NCI-H2196 treated with DMSO at 0.1 percent for 48 hours (cell line): ENCODE measurements around the gene PPP1R8.
"Not testable (repeated sequence)": the region's sequence is repeated elsewhere in the genome, so short reads cannot be mapped to it uniquely, and the experiment has no call there.

ENCODE experiments used
- DNase-seq: peaks from one replicate; lab custom pipeline; 2025; ENCODE audit not compliant: unreplicated experiment; lab: John Stamatoyannopoulos, UW

The PPP1R8 gene

DNA sequence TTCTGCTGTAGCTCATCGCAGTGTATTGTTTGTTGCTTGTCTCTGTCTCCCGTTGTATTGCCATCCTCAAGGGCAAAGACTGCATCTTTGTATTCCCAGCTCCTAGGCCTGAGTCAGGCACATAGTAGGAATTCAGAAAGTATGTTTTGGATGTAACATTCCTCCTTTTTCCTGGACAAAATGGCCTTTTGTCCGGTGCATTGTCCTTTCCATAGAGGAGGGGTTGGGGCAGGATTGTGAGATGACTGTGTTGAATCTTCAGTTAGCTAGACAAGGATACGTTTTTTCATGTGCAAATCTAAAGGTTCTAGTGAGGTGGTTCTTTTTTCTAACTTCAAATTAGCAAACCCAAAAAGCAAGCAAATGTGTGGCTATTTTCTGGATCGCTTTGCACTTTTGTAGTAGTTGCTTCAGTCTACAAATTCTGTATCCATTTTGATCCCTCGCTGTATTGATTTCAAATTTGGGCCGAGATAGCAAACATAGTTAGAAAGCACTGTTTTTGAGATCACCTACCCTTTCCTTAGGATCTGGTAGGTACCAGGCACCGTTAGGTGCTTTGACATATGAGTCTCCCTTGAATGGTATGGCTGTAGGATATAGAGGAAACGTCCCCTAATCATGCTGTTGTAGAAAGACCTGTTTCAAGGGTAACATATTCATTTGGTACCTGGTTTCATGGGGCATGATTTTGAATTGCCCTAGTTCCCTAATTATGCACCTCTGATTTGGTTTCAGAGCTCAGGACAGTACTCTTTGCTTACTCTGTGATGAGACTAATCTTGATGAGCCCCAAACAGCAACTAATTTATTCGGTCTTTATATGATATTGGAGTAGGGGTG lies 1.2 kb downstream of the PPP1R8 start:
- DNase-seq, result no peak

- DNase-seq, result no peak
These were observed 2.2 kb downstream of the PPP1R8 start for GRCh38 chr1:27832762-27833161.

- DNase-seq, result no peak
These were observed 2.9 kb downstream of the PPP1R8 start for GRCh38 chr1:27833470-27833869.

DNA sequence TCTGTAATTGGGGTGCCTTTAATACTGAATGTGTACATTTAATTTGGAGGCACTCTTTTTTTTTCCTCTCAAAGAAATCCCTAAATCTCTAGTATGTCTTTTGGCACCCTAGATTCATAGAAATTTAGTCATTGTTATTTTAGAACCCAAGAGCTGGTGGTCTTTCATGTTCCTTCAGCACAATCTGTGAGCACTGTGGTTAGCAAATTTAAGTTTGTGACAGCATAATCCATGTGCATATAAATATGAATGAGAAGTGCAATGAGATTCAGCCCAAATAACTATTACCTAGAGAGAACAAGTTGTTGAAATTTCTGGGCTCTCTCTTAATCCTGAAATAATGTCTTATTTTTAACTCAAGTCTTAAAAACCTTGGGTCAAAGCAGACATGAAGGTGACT lies 4.5 kb downstream of the PPP1R8 start:
- no peak for DNase-seq

- DNase-seq, result no peak
These were observed 4.9 kb downstream of the PPP1R8 start for GRCh38 chr1:27835501-27835900.

DNA sequence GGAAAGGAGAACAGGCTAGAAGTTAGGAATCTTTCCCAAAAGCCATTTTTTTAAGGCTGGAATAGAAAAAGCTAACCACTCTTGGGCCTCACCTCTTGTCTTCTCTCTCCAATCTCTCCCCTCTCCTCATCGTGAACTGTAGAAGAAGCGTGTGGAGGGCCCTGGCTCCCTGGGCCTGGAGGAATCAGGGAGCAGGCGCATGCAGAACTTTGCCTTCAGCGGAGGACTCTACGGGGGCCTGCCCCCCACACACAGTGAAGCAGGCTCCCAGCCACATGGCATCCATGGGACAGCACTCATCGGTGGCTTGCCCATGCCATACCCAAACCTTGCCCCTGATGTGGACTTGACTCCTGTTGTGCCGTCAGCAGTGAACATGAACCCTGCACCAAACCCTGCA lies 19.4 kb downstream of the PPP1R8 start:
- DNase-seq, result no peak

GRCh38 chr1:27855085-27855484 lies 24.5 kb downstream of the PPP1R8 start:
- no peak for DNase-seq

GRCh38 chr1:27856561-27857343 lies 26.2 kb downstream of the PPP1R8 start:
- no peak for DNase-seq

GRCh38 chr1:27857552-27857951 lies 27.0 kb downstream of the PPP1R8 start:
- not testable (repeated sequence) for DNase-seq

GRCh38 chr1:27858072-27858948 lies 27.7 kb downstream of the PPP1R8 start:
- DNase-seq, result peak; percentile 70

- DNase-seq, result no peak
These were observed 28.5 kb downstream of the PPP1R8 start for GRCh38 chr1:27858949-27859576.

- no peak for DNase-seq
These were observed 30.9 kb downstream of the PPP1R8 start for GRCh38 chr1:27861436-27861835.

- DNase-seq, result no peak
These were observed 31.4 kb downstream of the PPP1R8 start for GRCh38 chr1:27862004-27862403.

GRCh38 chr1:27862671-27863537 lies 32.3 kb downstream of the PPP1R8 start:
- peak; percentile 28 for DNase-seq

GRCh38 chr1:27863538-27863915 lies 32.9 kb downstream of the PPP1R8 start:
- DNase-seq, result no peak

DNA sequence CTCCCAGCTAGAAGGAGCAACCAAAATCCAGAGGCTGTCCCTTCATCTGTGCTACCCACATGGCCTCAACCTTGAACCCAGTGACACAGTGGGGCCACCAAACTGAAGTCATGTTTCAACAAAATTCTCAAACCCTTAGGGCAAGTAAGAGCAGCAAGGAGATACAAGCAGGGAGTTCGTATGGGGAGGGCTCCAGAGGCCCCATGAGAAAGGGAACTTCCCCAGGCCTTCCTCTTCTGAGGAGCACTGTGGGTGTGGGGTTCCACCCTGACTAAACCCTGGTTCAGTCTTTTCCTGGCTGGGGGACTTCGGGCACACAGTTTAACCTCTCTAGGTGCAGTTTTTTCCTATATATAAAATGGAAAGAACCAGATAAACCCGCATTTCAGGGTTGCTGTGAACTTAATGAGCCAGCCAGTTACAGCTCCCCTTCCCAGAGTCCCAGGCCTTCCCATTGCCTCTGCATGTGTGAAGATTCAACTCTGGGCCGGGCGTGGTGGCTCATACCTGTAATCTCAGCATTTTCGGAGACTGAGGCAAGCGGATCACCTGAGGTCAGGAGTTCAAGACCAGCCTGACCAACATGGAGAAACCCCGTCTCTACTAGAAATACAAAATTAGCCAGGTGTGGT lies 33.8 kb downstream of the PPP1R8 start:
- DNase-seq, result no peak

GRCh38 chr1:27865821-27866220 lies 35.2 kb downstream of the PPP1R8 start:
- no peak for DNase-seq

GRCh38 chr1:27868556-27868931 lies 38.0 kb downstream of the PPP1R8 start:
- no peak for DNase-seq

DNA sequence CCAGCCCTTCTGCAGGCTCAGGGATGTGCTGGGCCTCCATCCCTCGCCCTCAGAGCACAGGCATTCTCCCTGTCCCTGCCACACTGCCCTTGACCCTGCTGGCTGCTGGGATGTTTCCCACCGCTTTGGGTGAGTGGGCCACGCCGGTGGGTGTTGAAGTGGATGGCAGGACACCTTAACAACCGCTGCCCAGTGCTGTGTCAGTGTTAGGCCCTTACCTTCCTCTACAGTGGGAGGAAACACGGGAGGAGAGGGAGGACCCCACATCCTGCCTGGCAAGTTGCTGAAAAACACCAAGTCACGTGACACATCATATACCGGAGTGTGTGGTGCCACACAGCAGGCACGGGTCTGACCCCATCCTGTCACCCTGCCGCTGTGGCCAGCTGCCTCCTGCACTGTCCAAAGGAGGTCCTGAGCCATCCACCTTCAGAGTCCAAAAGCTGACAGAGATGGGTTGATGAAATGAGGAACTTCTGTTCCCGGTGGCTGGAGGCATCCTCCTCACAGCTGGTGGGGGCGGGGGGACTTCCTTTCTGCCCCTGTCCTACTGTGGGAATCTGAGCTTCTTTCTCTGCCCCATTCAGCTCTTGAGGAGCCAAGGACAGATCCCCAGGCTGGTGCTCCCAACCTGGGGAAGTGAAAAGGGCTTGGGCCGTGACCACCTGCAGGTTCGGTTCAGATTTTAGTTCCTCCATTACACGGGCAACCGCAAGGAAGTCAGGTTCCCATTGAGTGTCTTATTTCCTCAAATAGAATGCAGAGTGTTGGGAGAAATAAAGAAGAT lies 38.5 kb downstream of the PPP1R8 start:
- no peak for DNase-seq
